Smooth muscle cell of trachea (primary cell): ENCODE results near the gene TMEM209. TPM values are rescaled to one million over a fixed set of nuclear protein-coding genes. Genes with fewer than 3 reads are reported as not detected.

Source experiments
- total RNA-seq: library from RNA; depleted of rRNA; stranded (reverse); fragments of >200 nt; gene quantifications from 2 replicates; pipeline ENCODE4 v1.2.1, GENCODE V29; 2014

The TMEM209 gene
- total RNA-seq = 10.0 and 10.3 TPM in 2 replicates

GRCh38 chr7:130205084-130205947 is at the start of gene TMEM209:
TMEM209 (minus strand) TSS chr7:130205406; CDS start chr7:130205375, 31 bp downstream.

GRCh38 chr7:130207642-130208041 is 2.4 kb upstream of the TMEM209 start, which contains the start of gene SSMEM1:
SSMEM1 (plus strand) TSS chr7:130207860; CDS start chr7:130207911, 51 bp downstream.

Other genes with a start within 250 kb of the TMEM209 start
- 18.3 and 21.0 TPM in 2 replicates for gene ZC3HC1, start 154.0 kb downstream of the TMEM209 start, total RNA-seq
- 24.1 and 31.6 TPM in 2 replicates for gene KLHDC10, start 134.9 kb downstream of the TMEM209 start, total RNA-seq
- gene SSMEM1, start 2.5 kb upstream of the TMEM209 start, total RNA-seq = 0.29 TPM in 1 of 2 replicates, not detected in the other
- gene CPA2, start 61.5 kb upstream of the TMEM209 start, total RNA-seq = not detected in 2 replicates
- 3.8 and 8.4 TPM in 2 replicates for gene CPA4, start 87.8 kb upstream of the TMEM209 start, total RNA-seq
- gene CPA5, start 139.4 kb upstream of the TMEM209 start, total RNA-seq = 0.17 TPM in 1 of 2 replicates, not detected in the other
- not detected in 2 replicates for gene CPA1, start 175.1 kb upstream of the TMEM209 start, total RNA-seq
- 12.1 and 16.4 TPM in 2 replicates for gene CEP41, start 235.6 kb upstream of the TMEM209 start, total RNA-seq